T-helper 2 cell treated with Interferon-gamma antibody and Interleukin-4, amounts not matched to agents 5 μg/mL and 100 μg/mL, for 36 hours (primary cell): Measurements from ENCODE around the gene FBXO46.
"Not testable (repeated sequence)": the region's sequence is repeated elsewhere in the genome, so short reads cannot be mapped to it uniquely, and the experiment has no call there.

Experiments
- DNase-seq: peaks from one replicate; pipeline ENCODE4 v3.0.0; 2021; ENCODE audit warnings: low spot score
- H3K27ac Mint-ChIP-seq: one replicate; pipeline ENCODE4 v1.8.0; 2021; ENCODE audit warnings: mild to moderate bottlenecking, mixed read lengths
- H3K27me3 Mint-ChIP-seq: one replicate; pipeline ENCODE4 v1.8.0; 2021; ENCODE audit warnings: low read depth, mixed read lengths
- H3K36me3 Mint-ChIP-seq: one replicate; pipeline ENCODE4 v1.8.0; 2021; ENCODE audit warnings: low read depth, mixed read lengths
- H3K4me1 Mint-ChIP-seq: one replicate; pipeline ENCODE4 v1.8.0; 2021; ENCODE audit warnings: low read depth, mixed read lengths
- H3K4me3 Mint-ChIP-seq: one replicate; pipeline ENCODE4 v1.8.0; 2022; ENCODE audit warnings: mild to moderate bottlenecking, moderate library complexity, mixed read lengths
- H3K9me3 Mint-ChIP-seq: one replicate; pipeline ENCODE4 v1.8.0; 2021; ENCODE audit warnings: mixed read lengths

Gene FBXO46

DNA sequence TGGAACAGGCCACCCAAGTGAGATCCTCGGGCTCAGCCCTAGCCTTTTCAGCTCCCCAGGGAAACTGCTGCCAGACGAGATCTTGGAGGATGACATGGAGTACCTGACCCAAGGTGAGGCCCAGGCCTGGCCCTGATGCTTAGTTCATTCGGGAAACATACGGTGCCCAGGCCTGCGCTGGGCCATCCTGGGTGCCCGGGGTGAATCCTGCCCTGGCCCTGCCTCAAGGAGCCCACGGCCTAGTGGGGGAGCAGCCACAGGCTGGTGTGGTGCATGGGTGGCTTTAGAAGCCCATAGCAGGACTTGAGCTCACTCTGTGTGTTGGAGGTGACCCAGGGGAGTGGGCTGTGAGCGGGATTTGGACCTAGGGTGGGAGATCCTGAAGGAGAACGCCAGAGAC is 28.2 kb upstream of the FBXO46 start:
- no peaks in the 10 kb centered on the region for H3K36me3 Mint-ChIP-seq
- DNase-seq: no peak
- no peaks in the 10 kb centered on the region for H3K9me3 Mint-ChIP-seq
- peaks cover 4% of the 10 kb centered on the region for H3K27me3 Mint-ChIP-seq
- H3K4me3 Mint-ChIP-seq: no peak overlapping the region
- H3K4me1 Mint-ChIP-seq: no peaks in the 10 kb centered on the region
- H3K27ac Mint-ChIP-seq: no peak overlapping the region

DNA sequence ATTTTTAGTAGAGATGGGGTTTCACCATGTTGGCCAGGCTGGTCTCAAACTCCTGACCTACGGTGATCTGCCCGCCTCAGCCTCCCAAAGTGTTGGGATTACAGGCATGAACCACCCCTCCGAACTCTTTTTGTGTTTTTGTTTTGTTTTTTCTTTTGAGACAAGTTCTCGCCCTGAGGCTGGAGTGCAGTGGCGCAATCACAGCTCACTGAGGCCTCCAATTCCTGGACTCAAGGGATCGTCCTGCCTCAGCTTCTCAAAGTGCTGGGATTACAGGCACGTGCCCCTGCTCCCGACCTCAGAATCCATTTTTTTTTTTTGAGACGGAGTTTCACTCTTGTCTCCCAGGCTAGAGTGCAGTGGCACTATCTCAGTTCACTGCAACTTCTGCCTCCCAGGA is 27.0 kb upstream of the FBXO46 start:
- no peaks in the 10 kb centered on the region for H3K9me3 Mint-ChIP-seq
- DNase-seq: no peak
- no peak overlapping the region for H3K27ac Mint-ChIP-seq
- no peaks in the 10 kb centered on the region for H3K36me3 Mint-ChIP-seq
- peaks cover 4% of the 10 kb centered on the region for H3K27me3 Mint-ChIP-seq
- H3K4me1 Mint-ChIP-seq: no peaks in the 10 kb centered on the region
- no peak overlapping the region for H3K4me3 Mint-ChIP-seq

DNA sequence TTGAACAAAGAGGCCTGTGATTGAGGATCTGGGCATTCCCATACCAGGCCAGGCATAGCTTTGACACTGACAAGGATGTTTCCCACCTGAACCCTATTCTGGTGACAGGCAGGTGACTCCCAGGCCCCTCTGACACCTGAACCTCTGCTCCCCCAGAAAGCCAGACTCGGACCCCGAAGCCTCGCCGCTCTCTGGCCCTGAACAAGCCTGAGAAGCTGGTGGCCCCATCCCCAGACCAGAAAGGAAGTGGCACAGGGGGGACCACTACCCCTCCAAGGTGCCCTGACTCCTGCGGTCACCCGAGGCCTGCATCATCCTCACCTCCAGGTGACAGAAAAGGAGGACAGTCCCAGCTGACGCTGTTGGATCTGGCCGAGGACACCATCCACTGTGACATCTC is 23.6 kb upstream of the FBXO46 start:
- Mint-ChIP-seq H3K9me3 (no peaks in the 10 kb centered on the region), H3K27ac (no peak overlapping the region), H3K36me3 (no peaks in the 10 kb centered on the region), H3K4me1 (no peaks in the 10 kb centered on the region), H3K27me3 (peaks cover 4% of the 10 kb centered on the region), H3K4me3 (no peak overlapping the region)
- no peak for DNase-seq

DNA sequence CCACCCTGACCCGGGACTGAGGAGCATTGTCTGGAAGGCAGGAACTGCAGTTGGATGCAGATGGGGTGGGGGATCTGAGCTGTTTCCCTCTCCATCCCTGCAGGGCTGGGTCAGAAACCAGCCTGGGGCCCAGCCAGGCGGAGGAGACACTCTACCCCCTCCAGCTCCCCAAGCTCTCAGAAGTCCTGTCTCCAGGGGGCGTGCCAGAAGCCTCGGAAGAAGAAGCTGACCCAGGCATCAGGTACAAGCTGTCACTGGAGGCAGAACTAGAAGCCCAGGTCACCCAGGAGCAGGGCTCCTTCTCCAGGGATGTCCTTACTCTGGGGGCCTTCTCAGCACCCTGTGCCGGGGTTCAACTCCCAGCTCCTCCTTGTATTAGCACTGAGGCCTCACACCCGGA is 22.9 kb upstream of the FBXO46 start:
- no peaks in the 10 kb centered on the region for H3K9me3 Mint-ChIP-seq
- no peaks in the 10 kb centered on the region for H3K4me1 Mint-ChIP-seq
- no peak overlapping the region for H3K4me3 Mint-ChIP-seq
- no peak overlapping the region for H3K27ac Mint-ChIP-seq
- DNase-seq: no peak
- peaks cover 4% of the 10 kb centered on the region for H3K27me3 Mint-ChIP-seq
- no peaks in the 10 kb centered on the region for H3K36me3 Mint-ChIP-seq

DNA sequence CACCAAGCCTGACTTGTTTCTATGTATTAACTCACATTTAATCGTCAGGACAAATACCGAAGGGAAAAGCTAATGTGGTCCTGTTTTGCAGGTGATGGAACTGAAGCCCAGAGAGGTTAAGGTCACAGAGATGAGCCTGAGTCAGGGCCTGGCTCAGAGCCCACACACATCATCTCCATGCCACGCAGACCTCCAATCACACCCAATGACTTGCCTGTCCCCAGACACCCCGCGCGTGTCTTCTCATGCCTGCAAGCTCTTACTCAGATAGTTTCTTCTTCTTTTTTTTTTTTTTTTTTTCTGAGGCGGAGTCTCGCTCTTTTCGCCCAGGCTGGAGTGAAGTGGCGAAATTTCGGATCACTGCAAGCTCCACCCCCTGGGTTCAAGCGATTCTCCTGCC is 21.9 kb upstream of the FBXO46 start:
- Mint-ChIP-seq H3K4me1 (no peaks in the 10 kb centered on the region), H3K36me3 (no peaks in the 10 kb centered on the region), H3K27me3 (peaks cover 4% of the 10 kb centered on the region), H3K27ac (no peak overlapping the region), H3K4me3 (no peak overlapping the region), H3K9me3 (no peaks in the 10 kb centered on the region)
- DNase-seq: no peak

DNA sequence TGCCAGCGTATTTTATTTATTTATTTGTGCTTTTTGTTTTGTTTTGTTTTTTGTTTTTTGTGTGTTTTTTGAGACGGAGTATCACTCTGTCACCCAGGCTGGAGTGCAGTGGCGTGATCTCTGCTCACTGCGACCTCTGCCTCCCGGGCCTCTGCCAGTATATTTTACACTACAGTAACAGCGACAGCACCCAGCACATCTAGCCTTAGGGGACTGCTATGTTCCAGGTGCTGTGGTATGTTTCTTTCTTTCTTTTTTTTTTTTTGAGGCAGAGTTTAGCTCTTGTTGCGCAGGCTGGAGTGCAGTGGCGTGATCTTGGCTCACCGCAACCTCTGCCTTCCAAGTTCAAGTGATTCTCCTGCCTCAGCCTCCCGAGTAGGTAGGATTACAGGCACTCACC is 20.8 kb upstream of the FBXO46 start:
- H3K9me3 Mint-ChIP-seq, H3K4me1 Mint-ChIP-seq, H3K27ac Mint-ChIP-seq, H3K4me3 Mint-ChIP-seq, DNase-seq, H3K36me3 Mint-ChIP-seq, H3K27me3 Mint-ChIP-seq: not testable (repeated sequence)

DNA sequence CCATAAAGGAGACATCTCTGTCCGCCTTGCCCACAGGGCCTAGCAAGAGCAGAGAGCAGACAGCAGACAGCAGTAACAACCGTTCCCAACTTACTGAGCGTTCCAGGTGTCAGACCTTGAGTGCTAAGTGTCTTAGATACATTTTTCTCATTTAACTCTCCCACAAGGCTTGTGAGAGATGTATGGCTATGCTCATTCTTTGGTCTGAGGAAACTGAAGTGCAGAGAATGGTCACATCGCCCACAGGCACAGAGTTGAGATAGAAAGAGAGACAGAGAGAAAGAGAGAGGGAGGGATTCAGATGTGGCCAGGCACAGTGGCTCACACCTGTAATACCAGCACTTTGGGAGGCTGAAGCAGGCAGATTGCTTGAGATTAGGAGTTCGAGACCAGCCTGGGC is 16.8 kb upstream of the FBXO46 start:
- Mint-ChIP-seq H3K27me3 (peaks cover 24% of the 10 kb centered on the region), H3K36me3 (no peaks in the 10 kb centered on the region), H3K27ac (no peak overlapping the region), H3K9me3 (no peaks in the 10 kb centered on the region), H3K4me1 (no peaks in the 10 kb centered on the region), H3K4me3 (no peak overlapping the region)
- DNase-seq: no peak

DNA sequence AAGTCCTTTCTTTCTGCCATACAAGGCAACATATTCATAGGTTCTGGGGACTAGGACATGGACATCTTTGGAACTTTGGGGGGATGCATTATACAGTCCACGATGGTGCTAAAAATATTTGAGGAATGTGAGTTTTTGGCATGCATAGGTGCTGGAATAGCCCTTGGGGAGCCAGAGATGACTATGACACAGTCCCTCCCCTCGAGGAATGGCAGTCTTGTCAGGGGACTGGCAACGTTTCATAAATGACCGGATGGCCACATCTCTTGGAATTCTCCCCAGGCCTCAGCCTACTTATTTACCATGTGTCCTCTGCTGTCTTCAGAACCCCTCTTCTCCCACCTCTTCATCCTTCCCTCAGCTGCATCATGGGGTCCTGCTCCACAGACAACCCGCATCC is 16.2 kb upstream of the FBXO46 start:
- Mint-ChIP-seq H3K9me3 (no peaks in the 10 kb centered on the region), H3K27me3 (peaks cover 28% of the 10 kb centered on the region), H3K36me3 (no peaks in the 10 kb centered on the region), H3K4me1 (no peaks in the 10 kb centered on the region), H3K4me3 (no peak overlapping the region), H3K27ac (no peak overlapping the region)
- DNase-seq: no peak

DNA sequence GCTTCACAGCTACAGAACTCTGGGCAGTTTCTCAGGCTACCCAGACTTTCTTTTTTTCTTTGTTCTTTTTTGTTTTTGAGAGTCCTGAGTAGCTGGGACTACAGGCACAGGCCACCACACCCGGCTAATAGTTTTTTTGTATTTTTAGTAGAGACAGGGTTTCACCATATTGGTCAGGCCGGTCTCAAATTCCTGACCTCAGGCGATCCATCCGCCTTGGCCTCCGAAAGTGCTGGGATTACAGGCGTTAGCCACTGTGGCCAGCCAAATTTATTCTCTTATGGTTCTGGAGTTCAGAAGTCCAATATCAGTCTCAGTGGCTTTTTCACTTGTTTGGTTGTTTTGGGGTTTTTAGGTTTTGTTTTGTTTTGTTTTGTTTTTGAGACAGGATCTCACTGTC is 14.9 kb upstream of the FBXO46 start:
- peaks cover 28% of the 10 kb centered on the region for H3K27me3 Mint-ChIP-seq
- H3K4me3 Mint-ChIP-seq: no peak overlapping the region
- H3K36me3 Mint-ChIP-seq: no peaks in the 10 kb centered on the region
- DNase-seq: no peak
- H3K27ac Mint-ChIP-seq: no peak overlapping the region
- H3K4me1 Mint-ChIP-seq: no peaks in the 10 kb centered on the region
- H3K9me3 Mint-ChIP-seq: no peaks in the 10 kb centered on the region

DNA sequence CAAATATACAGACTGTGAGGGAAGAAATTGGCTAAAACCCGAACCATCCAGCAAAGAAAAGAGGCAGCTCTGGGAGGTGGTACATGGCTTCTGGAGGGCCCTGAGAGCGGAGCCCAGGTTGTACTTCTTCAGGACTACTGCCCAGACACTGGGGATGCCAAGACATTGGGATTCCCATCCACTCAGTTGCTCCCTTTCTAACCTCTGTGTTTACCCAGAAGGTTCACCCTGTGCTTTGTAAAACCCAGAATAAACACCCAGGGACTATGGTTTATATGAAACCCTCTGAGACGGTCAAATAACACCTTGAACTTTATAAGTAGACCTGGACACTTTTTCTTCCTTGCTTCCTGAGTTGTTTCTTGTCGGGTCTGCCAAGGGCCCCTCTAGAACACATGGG is 12.3 kb upstream of the FBXO46 start:
- Mint-ChIP-seq H3K27me3 (peaks cover 28% of the 10 kb centered on the region), H3K4me3 (no peak overlapping the region), H3K36me3 (no peaks in the 10 kb centered on the region), H3K27ac (no peak overlapping the region), H3K9me3 (no peaks in the 10 kb centered on the region), H3K4me1 (no peaks in the 10 kb centered on the region)
- DNase-seq: no peak

DNA sequence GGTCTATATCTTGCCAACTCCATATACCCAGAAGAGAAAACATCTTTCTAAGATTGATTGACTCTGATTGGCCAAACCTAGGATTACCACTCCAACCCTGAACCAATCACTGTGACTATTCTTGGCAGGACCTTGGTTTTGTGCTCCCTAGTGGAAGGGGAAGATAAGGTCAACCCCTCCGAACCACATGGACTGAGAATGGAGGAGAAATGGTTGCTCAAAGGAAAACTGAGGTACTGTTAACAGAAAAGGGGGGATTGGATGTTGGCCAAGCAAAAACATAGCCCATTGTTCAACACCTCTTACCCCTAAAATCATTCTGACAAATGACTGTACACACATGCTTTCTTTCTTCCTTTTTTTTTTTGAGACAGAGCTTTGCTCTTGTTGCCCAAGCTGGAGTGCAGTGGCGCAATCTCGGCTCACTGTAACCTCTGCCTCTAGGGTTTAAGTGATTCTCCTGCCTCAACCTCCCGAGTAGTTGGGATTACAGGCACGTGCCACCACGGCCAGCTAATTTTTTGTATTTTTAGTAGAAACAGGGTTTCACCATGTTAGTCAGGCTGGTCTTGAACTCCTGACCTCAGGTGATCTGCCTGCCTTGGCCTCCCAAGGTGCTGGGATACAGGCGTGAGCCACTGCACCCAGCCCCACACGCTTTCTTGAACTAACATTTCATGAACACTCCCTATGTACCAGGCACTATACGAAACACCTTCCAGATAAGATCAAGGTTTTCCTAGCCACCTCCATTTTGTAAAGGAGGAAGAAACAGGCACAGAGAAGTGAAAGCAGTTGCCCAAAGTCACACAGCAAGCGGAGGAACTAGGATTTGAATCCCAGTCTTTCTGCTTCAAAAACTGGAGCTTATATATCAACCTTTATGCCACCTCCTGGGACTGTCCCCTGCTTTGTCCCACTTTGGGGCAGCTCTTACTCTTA is 9.1 kb upstream of the FBXO46 start:
- Mint-ChIP-seq H3K27me3 (peaks cover 15% of the 10 kb centered on the region), H3K9me3 (no peaks in the 10 kb centered on the region), H3K36me3 (no peaks in the 10 kb centered on the region), H3K27ac (no peak overlapping the region), H3K4me1 (no peaks in the 10 kb centered on the region), H3K4me3 (no peak overlapping the region)
- DNase-seq: no peak

DNA sequence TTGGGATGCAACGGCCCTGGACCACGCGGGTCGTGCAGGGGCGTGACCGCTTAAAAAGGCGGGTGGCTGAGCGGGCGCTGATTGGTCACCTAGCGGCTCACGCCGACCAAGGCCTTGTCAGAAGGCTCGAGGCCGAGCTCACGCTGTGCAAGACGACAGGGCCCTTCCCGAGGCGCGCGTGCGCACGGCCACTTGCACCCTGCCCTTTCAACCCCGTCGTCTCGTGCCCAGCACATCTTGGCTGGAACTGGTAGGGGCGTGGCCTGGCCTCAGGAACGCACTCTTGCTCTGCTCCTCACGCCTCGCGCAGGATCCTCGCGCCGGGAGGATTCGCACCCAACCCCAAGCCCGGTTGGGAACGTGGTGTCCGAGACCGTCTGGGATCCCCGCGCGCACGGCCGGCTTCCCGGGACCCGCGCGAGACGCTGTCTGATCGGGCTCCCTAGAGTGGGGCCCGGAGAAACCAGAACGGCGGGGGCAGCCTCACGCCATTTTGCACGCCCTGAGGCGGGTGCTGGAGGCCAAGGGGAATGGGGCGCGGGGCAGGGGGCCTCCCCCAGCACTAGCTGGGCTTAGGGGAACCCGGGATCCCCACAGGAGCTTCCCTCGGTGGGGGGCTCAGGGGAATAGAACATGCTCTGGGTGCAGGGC is 2.6 kb upstream of the FBXO46 start, which contains the start of gene MEIOSIN:
TSS of gene MEIOSIN (plus strand) at position 280 of the 651 bp plus-strand sequence. CDS start 1,938 bp downstream, outside the sequence.
- no peak within 1 kb of the TSS for H3K27ac Mint-ChIP-seq

DNA sequence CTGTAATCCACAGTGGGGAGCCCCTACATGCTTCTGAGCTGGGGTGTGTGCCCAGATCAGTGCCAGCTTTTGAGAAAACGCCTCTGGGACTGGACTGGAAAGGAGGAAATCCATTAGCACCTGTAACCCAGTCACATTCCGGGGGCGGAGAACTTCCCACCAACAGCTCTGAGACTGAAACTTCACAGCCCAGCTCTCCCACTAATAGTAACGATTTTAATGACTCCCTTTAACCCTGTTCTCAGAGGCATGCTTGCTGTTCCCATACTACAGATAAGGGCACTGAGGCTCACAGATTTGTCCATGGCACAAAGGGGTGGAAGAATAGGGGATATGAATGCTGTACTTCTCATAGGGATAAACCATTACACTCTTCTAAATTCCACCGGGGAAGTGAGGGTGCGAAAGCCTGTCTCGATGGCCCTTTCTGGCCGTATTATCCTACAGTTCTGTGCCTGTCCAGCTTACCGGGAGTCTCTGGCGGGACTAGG is 851 bp downstream of the FBXO46 start:
- Mint-ChIP-seq H3K4me1 (peaks cover 14% of the 10 kb centered on the region), H3K36me3 (peaks cover 7% of the 10 kb centered on the region), H3K27me3 (no peaks in the 10 kb centered on the region), H3K27ac (peak overlapping the region; percentile 95), H3K9me3 (no peaks in the 10 kb centered on the region), H3K4me3 (peak overlapping the region; percentile 100)
- peak; percentile 20 for DNase-seq

More for the DNA sequence above, 2.6 kb upstream of the FBXO46 start, which contains the start of gene MEIOSIN:
- no peak for DNase-seq
- Mint-ChIP-seq H3K4me1 (peaks cover 10% of the 10 kb centered on the region), H3K36me3 (no peaks in the 10 kb centered on the region), H3K9me3 (no peaks in the 10 kb centered on the region), H3K4me3 (no peak within 1 kb of the TSS), H3K27me3 (peaks cover 3% of the 10 kb centered on the region)

DNA sequence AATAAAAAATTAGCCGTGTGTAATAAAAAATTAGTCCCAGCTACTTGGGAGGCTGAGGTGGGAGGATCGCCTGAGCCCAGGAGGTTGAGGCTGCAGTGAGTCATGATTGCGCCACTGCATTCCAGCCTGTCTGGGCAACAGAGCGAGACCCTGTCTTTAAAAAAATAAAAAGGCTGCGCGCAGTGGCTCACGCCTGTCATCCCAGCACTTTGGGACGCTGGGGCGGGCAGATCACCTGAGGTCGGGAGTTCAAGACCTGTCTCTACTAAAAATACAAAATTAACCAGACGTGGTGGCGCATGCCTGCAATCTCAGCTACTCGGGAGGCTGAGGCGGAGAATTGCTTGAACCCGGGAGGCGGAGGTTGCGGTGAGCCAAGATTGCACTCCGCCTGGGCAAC is 2.0 kb downstream of the FBXO46 start:
- Mint-ChIP-seq H3K36me3 (peaks cover 10% of the 10 kb centered on the region), H3K4me3 (peak overlapping the region; percentile 36), H3K4me1 (peaks cover 14% of the 10 kb centered on the region)
- not testable (repeated sequence) for DNase-seq, H3K27ac Mint-ChIP-seq, H3K9me3 Mint-ChIP-seq, H3K27me3 Mint-ChIP-seq
